Activated CD4-positive, alpha-beta memory T cell treated with anti-CD3 and anti-CD28 coated beads for 36 hours (primary cell): ENCODE results near the gene MVB12B. TPM values are rescaled to one million over a fixed set of nuclear protein-coding genes. Genes with fewer than 3 reads are reported as not detected.

ENCODE experiments used
- CTCF ChIA-PET: fragments of 350-600 bp; sonication (Branson Sonifier 250); formaldehyde crosslinking; loops from one replicate; lab custom pipeline; 2021; ENCODE audit warnings: antibody characterized with exemption, inconsistent platforms; lab: Charles Lee
- POLR2A ChIA-PET: fragments of 350-600 bp; sonication (Branson Sonifier 250); formaldehyde crosslinking; loops from one replicate; lab custom pipeline; 2021; ENCODE audit warnings: antibody characterized with exemption; lab: Charles Lee
- DNase-seq: peaks from one replicate; pipeline ENCODE4 v3.0.0-alpha.2; 2020
- H3K27ac Mint-ChIP-seq: one replicate; pipeline ENCODE4 v1.8.0; 2021; ENCODE audit warnings: mixed read lengths
- H3K27me3 Mint-ChIP-seq: one replicate; pipeline ENCODE4 v1.8.0; 2021; ENCODE audit warnings: mixed read lengths
- H3K36me3 Mint-ChIP-seq: one replicate; pipeline ENCODE4 v1.8.0; 2021; ENCODE audit warnings: mixed read lengths
- H3K4me1 Mint-ChIP-seq: one replicate; pipeline ENCODE4 v1.8.0; 2021; ENCODE audit warnings: low read depth, mixed read lengths
- H3K4me3 Mint-ChIP-seq: one replicate; pipeline ENCODE4 v1.8.0; 2021; ENCODE audit warnings: mild to moderate bottlenecking, mixed read lengths
- H3K9me3 Mint-ChIP-seq: one replicate; pipeline ENCODE4 v1.8.0; 2021; ENCODE audit warnings: mixed read lengths
- intact Hi-C: fragments of 100-400 bp; cut with micrococcal nuclease; formaldehyde crosslinking; loops from one replicate; pipeline ENCODE4 v1.15.1; 2023
- total RNA-seq, 2 experiments: library from RNA; stranded (reverse); gene quantifications; one replicate each; pipeline ENCODE4 v1.2.3, GENCODE V29; 2021

Gene MVB12B
- total RNA-seq, 2 experiments from 2014 or later = 1.1 to 1.4 TPM

DNA sequence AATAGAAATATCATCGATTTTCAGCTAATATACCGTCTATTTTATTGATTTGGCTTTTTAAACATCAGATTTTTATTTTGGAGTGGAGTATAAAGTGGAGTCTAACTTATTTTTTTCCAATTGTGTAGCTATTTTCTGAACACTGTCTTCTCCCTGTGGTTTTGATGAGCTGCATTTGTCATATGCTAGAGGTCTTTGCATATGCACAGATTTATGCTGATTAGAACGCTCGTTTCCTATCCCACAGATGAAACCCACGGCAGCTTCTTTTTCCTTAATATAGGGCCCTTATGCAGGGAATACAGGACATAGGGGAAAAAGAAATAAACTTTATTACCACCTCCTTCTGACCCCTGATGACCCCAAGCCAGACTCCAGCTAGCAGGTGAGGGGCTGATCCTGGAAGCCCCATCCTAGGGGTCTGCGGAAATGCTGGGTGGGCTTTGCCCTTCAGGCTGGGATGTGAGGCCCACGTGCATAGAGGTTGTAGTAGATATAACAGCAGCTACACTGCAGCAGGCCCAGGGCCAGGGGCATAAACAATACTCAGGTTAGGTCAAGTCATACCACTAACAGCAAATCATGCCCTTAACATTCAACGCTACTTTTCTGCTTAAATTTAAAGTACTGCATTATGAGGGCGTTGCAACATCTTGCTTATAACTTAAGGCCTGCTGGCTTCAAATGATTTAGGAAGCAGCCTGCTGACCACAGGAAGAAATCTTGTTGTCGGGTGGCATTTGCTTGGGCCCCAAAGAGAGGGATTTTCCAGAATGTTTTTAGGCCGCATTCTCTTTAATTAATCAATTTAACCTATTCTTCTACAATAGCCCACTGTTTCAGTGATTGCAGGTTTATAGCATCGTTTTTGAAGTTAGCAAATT, 28.5 kb downstream of the MVB12B start:
- Mint-ChIP-seq H3K36me3 (peaks cover 14% of the 10 kb centered on the region), H3K27ac (no peak overlapping the region), H3K4me3 (no peak overlapping the region), H3K9me3 (peaks cover 16% of the 10 kb centered on the region), H3K4me1 (no peaks in the 10 kb centered on the region), H3K27me3 (no peaks in the 10 kb centered on the region)
- intact Hi-C loops = no loop called here
- CTCF ChIA-PET = no interaction called here
- no peak for DNase-seq
- POLR2A ChIA-PET = no interaction called here

DNA sequence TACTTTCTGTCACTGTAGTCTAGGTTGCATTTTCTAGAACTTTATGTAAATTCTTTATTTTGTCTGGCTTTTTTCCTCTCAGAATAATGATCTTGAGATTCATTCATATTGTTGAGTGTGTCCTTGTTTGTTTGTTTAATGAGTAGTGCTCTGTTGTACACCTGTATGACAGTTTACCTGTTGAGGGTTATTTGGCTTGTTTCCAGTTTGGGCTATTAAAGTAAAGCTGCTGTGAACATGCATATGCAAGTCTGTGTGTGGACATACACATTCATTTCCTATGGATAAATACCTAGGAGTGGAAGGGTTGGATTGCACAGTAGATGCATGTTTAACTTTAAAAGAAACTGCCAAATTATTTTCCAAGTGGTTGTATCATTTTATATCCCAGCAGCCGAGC, 30.4 kb downstream of the MVB12B start:
- H3K9me3 Mint-ChIP-seq = peaks cover 20% of the 10 kb centered on the region
- POLR2A ChIA-PET = no interaction called here
- H3K4me3 Mint-ChIP-seq = no peak overlapping the region
- H3K4me1 Mint-ChIP-seq = no peaks in the 10 kb centered on the region
- DNase-seq = no peak
- H3K27me3 Mint-ChIP-seq = no peaks in the 10 kb centered on the region
- no peak overlapping the region for H3K27ac Mint-ChIP-seq
- peaks cover 11% of the 10 kb centered on the region for H3K36me3 Mint-ChIP-seq
- CTCF ChIA-PET = interaction anchor here (0.7 to 0.8 kb wide), 2 partner anchors 55 to 58 kb away, joined by 3 to 4 read pairs; no protein-coding TSS in a partner anchor
- intact Hi-C loops = no loop called here

DNA sequence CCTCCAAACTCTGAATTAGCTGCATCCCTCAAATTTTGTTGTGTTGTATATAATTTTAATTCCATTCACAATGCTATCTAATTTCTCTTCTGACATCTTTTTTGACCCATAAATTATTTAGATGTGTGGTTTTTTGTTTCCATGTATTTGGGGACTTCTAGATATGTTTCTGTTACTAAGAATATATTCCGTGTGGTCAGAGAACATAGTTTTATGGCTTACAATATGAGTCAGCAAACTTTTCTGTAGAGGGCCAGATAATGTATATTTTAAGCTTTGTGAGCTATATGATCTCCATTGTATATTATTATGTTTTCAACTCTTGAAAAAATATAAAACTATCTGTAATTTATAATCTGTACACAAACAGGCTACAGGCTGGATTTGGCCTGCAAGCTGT, 33.4 kb downstream of the MVB12B start:
- Mint-ChIP-seq H3K4me1 (no peaks in the 10 kb centered on the region), H3K4me3 (no peak overlapping the region), H3K9me3 (peaks cover 34% of the 10 kb centered on the region), H3K36me3 (peaks cover 21% of the 10 kb centered on the region), H3K27ac (no peak overlapping the region), H3K27me3 (no peaks in the 10 kb centered on the region)
- CTCF ChIA-PET = interaction anchor here (0.7 to 1.5 kb wide), 2 partner anchors 34 to 131 kb away, joined by 3 to 4 read pairs; partner anchors contain the start of gene MVB12B
- intact Hi-C loops = no loop called here
- POLR2A ChIA-PET = no interaction called here
- no peak for DNase-seq

DNA sequence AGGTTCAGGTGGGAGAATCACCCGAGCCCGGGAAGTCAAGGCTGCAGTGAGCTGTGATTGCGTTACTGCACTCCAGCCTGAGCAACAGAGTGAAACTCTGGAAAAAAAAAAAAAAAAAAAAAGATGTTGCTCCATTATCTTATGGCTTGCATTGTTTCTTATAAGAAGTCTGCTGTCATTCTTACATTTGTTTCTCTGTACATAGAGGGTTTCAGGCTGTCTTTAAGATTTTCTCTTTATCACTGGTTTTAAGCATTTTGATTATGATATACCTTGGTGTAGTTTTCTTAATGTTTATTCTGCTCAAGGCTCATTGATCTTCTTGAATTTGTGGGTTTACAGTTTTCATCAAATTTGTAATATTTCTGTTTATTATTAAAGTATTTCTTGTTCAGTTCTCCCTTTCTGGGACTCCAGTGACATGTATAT, 35.2 kb downstream of the MVB12B start:
- ChIA-PET CTCF (no interaction called here), POLR2A (no interaction called here)
- no peaks in the 10 kb centered on the region for H3K27me3 Mint-ChIP-seq
- H3K36me3 Mint-ChIP-seq = peaks cover 21% of the 10 kb centered on the region
- DNase-seq = no peak
- no peaks in the 10 kb centered on the region for H3K4me1 Mint-ChIP-seq
- peaks cover 34% of the 10 kb centered on the region for H3K9me3 Mint-ChIP-seq
- H3K4me3 Mint-ChIP-seq = no peak overlapping the region
- H3K27ac Mint-ChIP-seq = no peak overlapping the region
- intact Hi-C loops = no loop called here

DNA sequence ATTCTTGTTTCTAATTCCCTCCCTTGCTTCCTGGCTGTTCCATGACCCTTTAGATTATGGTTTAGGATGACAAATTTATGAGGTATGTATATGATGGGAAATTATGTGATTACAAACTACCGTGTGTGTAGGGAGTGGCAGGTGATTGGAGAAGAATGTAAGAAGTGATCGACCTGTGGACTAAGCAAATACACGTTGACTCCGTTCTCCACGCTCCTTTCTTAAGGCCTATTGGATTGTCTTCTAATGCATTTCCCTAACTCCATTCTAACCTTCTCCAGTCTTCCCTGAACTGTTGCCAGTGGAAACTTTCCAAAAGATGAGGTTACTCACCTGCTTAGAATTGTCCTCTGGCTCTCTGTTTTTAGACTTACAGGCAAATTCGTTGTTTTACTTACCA, 36.6 kb downstream of the MVB12B start:
- no peak overlapping the region for H3K27ac Mint-ChIP-seq
- intact Hi-C loops = no loop called here
- H3K27me3 Mint-ChIP-seq = no peaks in the 10 kb centered on the region
- no peak for DNase-seq
- no peaks in the 10 kb centered on the region for H3K4me1 Mint-ChIP-seq
- POLR2A ChIA-PET = no interaction called here
- H3K9me3 Mint-ChIP-seq = peaks cover 34% of the 10 kb centered on the region
- CTCF ChIA-PET = no interaction called here
- no peak overlapping the region for H3K4me3 Mint-ChIP-seq
- H3K36me3 Mint-ChIP-seq = peaks cover 21% of the 10 kb centered on the region

DNA sequence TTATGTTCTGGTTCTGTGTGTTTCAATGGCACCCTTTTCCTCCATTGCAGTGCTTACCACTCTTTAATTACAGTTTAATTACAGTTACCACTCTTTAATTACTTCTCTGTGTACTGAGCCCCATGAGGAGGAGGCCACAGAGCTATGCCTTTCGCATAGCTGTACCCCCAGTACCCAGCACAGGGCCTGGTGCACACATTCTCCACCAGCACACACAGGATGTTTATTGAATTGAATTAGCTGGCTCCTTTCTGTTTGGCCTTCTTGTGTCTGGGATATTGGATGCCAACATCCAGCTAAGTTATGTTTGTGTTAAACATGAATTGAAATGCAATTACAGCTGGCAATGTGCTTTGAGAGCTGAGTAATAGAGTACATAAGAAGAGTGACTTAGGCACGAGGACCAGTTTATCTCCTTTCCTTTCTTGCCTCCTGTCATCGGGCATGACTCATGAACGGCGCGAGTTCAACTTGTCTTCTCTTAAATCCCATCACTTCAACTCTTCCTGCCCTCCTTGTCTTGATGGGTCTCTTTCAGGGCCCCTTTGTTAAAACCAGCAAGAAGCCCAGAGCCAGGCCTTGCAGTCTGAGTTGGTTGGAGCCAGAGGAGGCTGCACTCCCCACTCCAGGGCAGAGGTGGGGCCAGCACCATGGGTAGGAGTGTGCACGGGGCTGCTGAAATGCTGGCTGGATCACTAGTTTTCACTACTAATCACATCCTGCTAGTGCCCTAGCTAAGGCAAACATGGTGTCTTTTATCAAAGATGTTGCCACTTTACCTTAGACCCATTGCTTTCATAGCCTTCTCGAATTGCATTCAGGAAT, 37.4 kb downstream of the MVB12B start:
- H3K36me3 Mint-ChIP-seq = peaks cover 21% of the 10 kb centered on the region
- no peak for DNase-seq
- H3K27me3 Mint-ChIP-seq = no peaks in the 10 kb centered on the region
- no peak overlapping the region for H3K27ac Mint-ChIP-seq
- no peaks in the 10 kb centered on the region for H3K4me1 Mint-ChIP-seq
- intact Hi-C loops = no loop called here
- POLR2A ChIA-PET = no interaction called here
- H3K4me3 Mint-ChIP-seq = no peak overlapping the region
- H3K9me3 Mint-ChIP-seq = peaks cover 34% of the 10 kb centered on the region
- CTCF ChIA-PET = no interaction called here

DNA sequence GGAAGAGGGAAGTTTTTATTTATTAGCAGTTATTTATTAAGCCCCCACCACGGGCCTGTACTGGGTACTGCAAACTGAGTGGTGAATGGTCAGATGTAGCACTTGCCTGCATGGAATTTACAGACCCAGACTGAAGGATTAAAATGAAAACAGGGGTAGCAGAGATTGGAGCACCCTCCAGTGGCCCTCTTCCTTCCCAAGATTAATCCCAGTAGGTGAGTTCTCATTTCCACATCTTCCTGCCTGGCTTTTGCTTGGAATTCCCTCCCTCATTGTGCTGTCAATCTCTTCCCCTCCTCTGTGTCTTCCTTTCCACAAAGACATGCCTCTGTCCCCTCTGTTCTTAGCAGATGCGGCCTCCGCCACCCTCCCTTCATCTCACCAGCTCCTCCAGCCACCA, 39.2 kb downstream of the MVB12B start:
- Mint-ChIP-seq H3K9me3 (peaks cover 25% of the 10 kb centered on the region), H3K27me3 (no peaks in the 10 kb centered on the region), H3K4me3 (no peak overlapping the region), H3K27ac (no peak overlapping the region), H3K36me3 (peaks cover 13% of the 10 kb centered on the region), H3K4me1 (no peaks in the 10 kb centered on the region)
- intact Hi-C loops = no loop called here
- no peak for DNase-seq
- POLR2A ChIA-PET = no interaction called here
- CTCF ChIA-PET = no interaction called here

DNA sequence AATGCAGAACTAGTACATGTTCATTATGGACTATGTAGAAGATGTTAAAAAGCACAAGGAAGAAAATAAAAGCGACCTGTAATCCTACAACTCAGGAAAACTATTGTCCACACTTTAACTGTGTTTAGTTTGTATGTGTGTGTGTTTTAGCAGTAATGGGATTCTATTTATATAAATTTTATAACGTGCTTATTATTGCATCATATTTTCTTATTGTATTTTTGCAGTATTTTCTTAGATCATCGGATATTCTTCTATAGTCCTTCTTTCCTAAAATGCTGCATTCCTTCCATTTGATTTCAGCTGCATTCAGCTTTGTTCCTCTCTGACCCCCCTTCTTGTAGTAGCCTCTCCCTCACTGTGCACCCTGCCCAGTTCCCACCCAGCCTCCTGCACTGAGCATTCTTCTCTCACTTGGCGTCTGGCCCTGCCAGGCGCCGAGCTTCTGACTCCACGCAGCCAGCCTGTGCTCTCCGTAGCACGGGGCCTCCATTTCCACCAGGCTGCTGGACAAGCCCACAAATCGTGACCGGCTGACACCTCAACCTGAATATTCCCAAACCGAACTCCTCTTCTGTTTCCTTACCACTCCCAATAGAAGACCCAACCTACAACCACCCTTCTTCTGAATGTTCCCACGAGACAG, 39.9 kb downstream of the MVB12B start:
- H3K27ac Mint-ChIP-seq = no peak overlapping the region
- CTCF ChIA-PET = no interaction called here

DNA sequence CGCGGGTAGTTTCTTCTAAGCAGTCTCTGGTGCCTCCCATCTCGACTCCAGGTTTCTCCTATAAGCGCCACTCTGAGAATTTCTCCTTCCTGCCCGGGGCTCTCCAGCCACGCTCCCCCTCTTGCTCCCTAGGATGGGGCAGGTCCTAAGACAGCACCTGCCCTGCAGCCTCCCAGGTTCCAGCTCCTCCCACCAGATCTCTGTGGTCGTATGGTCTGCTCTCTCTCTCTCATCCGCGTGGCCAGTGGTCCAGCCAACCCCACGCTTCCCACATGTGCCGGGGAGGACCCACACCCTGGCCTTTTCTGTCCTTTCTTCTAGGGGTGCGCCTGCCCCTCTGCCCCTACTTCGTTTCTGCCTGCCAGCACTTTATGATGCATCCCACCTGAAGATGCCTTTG, 40.5 kb downstream of the MVB12B start:
- no peaks in the 10 kb centered on the region for H3K27me3 Mint-ChIP-seq
- intact Hi-C loops = no loop called here
- peaks cover 13% of the 10 kb centered on the region for H3K9me3 Mint-ChIP-seq
- no peak overlapping the region for H3K4me3 Mint-ChIP-seq
- H3K27ac Mint-ChIP-seq = no peak overlapping the region
- CTCF ChIA-PET = no interaction called here
- no peaks in the 10 kb centered on the region for H3K4me1 Mint-ChIP-seq
- no peak for DNase-seq
- H3K36me3 Mint-ChIP-seq = peaks cover 10% of the 10 kb centered on the region
- POLR2A ChIA-PET = no interaction called here

More for the DNA sequence above, 39.9 kb downstream of the MVB12B start:
- POLR2A ChIA-PET = no interaction called here
- H3K4me3 Mint-ChIP-seq = no peak overlapping the region
- no peaks in the 10 kb centered on the region for H3K27me3 Mint-ChIP-seq
- no peak for DNase-seq
- peaks cover 19% of the 10 kb centered on the region for H3K9me3 Mint-ChIP-seq
- H3K4me1 Mint-ChIP-seq = no peaks in the 10 kb centered on the region
- H3K36me3 Mint-ChIP-seq = peaks cover 12% of the 10 kb centered on the region
- intact Hi-C loops = no loop called here

DNA sequence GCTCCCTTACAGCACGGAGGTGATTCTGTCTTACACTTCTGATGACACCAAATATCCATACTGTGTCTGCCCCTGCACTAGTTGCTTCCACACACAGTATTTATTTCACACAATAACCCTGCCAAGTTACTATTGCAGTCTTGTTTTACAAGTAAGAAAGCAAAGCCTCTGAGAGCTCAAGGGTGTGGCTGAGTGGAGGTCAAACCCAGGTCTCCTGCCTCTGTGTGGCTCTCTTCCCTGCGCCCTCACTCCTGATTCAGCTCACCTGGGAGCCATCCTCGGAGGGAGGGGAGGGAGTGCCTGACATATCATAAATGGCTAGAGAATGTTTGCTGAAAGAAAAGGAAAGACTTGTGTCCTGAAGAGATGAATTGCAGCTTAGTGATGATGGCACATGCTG, 41.0 kb downstream of the MVB12B start:
- H3K27ac Mint-ChIP-seq = no peak overlapping the region
- intact Hi-C loops = no loop called here
- ChIA-PET POLR2A (no interaction called here), CTCF (no interaction called here)
- no peaks in the 10 kb centered on the region for H3K27me3 Mint-ChIP-seq
- H3K4me1 Mint-ChIP-seq = no peaks in the 10 kb centered on the region
- H3K36me3 Mint-ChIP-seq = peaks cover 10% of the 10 kb centered on the region
- no peak overlapping the region for H3K4me3 Mint-ChIP-seq
- no peak for DNase-seq
- H3K9me3 Mint-ChIP-seq = peaks cover 8% of the 10 kb centered on the region

DNA sequence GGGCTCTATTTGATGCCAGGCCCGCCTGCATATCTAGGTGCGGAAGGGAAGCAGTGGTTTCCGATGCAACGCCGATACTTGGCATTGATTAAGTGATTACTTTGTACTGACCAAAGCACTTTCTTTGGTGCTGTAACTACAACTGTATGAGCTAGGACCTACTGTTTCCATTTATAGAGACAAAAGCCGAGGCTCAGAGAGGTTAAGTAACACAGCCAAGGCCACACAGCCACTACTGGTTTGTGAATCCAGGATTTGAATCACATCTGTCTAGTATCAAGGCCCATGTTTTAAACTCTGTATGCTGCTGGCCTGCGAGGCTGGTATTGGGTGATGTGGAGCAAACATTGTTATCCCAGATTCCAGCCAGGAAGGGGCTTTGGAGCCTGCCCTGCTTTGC, 41.4 kb downstream of the MVB12B start:
- H3K9me3 Mint-ChIP-seq = peaks cover 6% of the 10 kb centered on the region
- no peak for DNase-seq
- H3K4me3 Mint-ChIP-seq = no peak overlapping the region
- H3K27me3 Mint-ChIP-seq = no peaks in the 10 kb centered on the region
- POLR2A ChIA-PET = no interaction called here
- intact Hi-C loops = no loop called here
- H3K36me3 Mint-ChIP-seq = peaks cover 10% of the 10 kb centered on the region
- CTCF ChIA-PET = no interaction called here
- no peak overlapping the region for H3K27ac Mint-ChIP-seq
- H3K4me1 Mint-ChIP-seq = no peaks in the 10 kb centered on the region
